Body of pancreas (tissue), 4 donors: ENCODE measurements around the gene APBA2. TPM values are rescaled to one million over a fixed set of nuclear protein-coding genes. Genes with fewer than 3 reads are reported as not detected.
A peak's percentile ranks its signal among the peaks of the same experiment; 100 is the strongest.

Source experiments
- ATAC-seq: fragments of 150-250 bp; one replicate; pipeline ENCODE4 v1.9.1; 2016
- DNase-seq, 4 donors: peaks; one replicate each; pipeline ENCODE4 v3.0.0-alpha.2; 2019
- H3K27ac ChIP-seq, 4 donors: fragments of 200-600 bp; sonication (generic); 1 replicate in 3 of 4; 2 replicates in 1 of 4; pipeline versions ENCODE4 v1.5.1 to v1.6.1; 2016 to 2019; ENCODE audit warnings: mild to moderate bottlenecking in 1 of 4, mixed read lengths in 1 of 4, moderate library complexity in 1 of 4
- H3K27me3 ChIP-seq, 2 donors: fragments of 200-600 bp; sonication (generic); one replicate each; pipeline ENCODE4 v1.6.0; 2016; ENCODE audit warnings: mild to moderate bottlenecking in 1 of 2
- H3K36me3 ChIP-seq, 2 donors: fragments of 200-600 bp; sonication (generic); replicated peaks in 1 of 2; 2 replicates each; pipeline ENCODE4 v1.5.1; 2016; ENCODE audit warnings: low read depth in 2 of 2; ENCODE audit not compliant: insufficient read depth in 1 of 2
- H3K4me1 ChIP-seq: fragments of 200-600 bp; sonication (generic); one replicate; pipeline ENCODE4 v1.6.0; 2016
- H3K4me3 ChIP-seq, 2 donors: fragments of 200-600 bp; sonication (generic); 1 replicate in 1 of 2; 2 replicates in 1 of 2; pipeline ENCODE4 v1.5.1; 2016 to 2019
- H3K9me3 ChIP-seq, 3 donors: fragments of 200-600 bp; sonication (generic); 1 replicate in 2 of 3; 2 replicates in 1 of 3; pipeline ENCODE4 v1.5.1; 2016
- CTCF ChIP-seq, 7 experiments: fragments of 450-650 bp in 4 of 7; fragments of 200-600 bp in 3 of 7; sonication (generic) in 3 of 7; IDR thresholded peaks; one replicate each; pipeline ENCODE4 v1.5.1; 2016 to 2019; ENCODE audit warnings: antibody characterized with exemption in 7 of 7
- POLR2A ChIP-seq, 3 donors: fragments of 450-650 bp; IDR thresholded peaks; one replicate each; pipeline ENCODE4 v1.6.1; 2016; ENCODE audit warnings: antibody characterized with exemption in 3 of 3, mild to moderate bottlenecking in 2 of 3
- WGBS, 2 donors: methylation state at CpG; one replicate each; pipeline ENCODE4 v1.1.5; 2017; 5-methylcytosine and 5-hydroxymethylcytosine counted together
- intact Hi-C: fragments of 100-400 bp; cut with DNase I; formaldehyde crosslinking; loops from one replicate; pipeline ENCODE4 v1.15.1; 2023
- total RNA-seq, 2 donors: library from RNA; depleted of rRNA; stranded (reverse); fragments of >200 nt; gene quantifications; one replicate each; pipeline ENCODE4 v1.1.0, GENCODE V29; 2016

APBA2 gene
- total RNA-seq, 2 donors from 2014 or later: 13.2 to 29.0 TPM

- TF ChIP-seq CTCF (IDR thresholded peaks at IDR 0.05) (no peak), POLR2A (IDR thresholded peaks at IDR 0.05) (no peak)
- DNase-seq (peak in 1 of 4 donors; percentile 11), ATAC-seq (no peak)
- no peaks in the 10 kb centered on the region for H3K4me1 ChIP-seq
- no peak overlapping the region for H3K27ac ChIP-seq
- no peaks in the 10 kb centered on the region for H3K36me3 ChIP-seq
- no peaks in the 10 kb centered on the region for H3K27me3 ChIP-seq
- WGBS, 2 donors: 91 to 92% methylated on average over 5 to 7 of the region's 13 CpGs
- H3K4me3 ChIP-seq: no peak overlapping the region
- H3K9me3 ChIP-seq: no peaks in the 10 kb centered on the region
- intact Hi-C loops: no loop called here
Measured at GRCh38 chr15:29098652-29099051, 212.9 kb downstream of the APBA2 start.

GRCh38 chr15:29099131-29099880 is 213.5 kb downstream of the APBA2 start:
- no peak overlapping the region for H3K27ac ChIP-seq
- H3K27me3 ChIP-seq: no peaks in the 10 kb centered on the region
- intact Hi-C loops: no loop called here
- no peaks in the 10 kb centered on the region for H3K36me3 ChIP-seq
- H3K4me3 ChIP-seq: no peak overlapping the region
- H3K9me3 ChIP-seq: no peaks in the 10 kb centered on the region
- WGBS, 2 donors: 83 to 91% methylated on average over 8 to 10 of the region's 10 CpGs
- DNase-seq (peak in 1 of 4 donors; percentile 5), ATAC-seq (no peak)
- no peak for TF ChIP-seq POLR2A (IDR thresholded peaks at IDR 0.05)
- TF ChIP-seq CTCF (IDR thresholded peaks at IDR 0.05): no peak
- no peaks in the 10 kb centered on the region for H3K4me1 ChIP-seq

DNA sequence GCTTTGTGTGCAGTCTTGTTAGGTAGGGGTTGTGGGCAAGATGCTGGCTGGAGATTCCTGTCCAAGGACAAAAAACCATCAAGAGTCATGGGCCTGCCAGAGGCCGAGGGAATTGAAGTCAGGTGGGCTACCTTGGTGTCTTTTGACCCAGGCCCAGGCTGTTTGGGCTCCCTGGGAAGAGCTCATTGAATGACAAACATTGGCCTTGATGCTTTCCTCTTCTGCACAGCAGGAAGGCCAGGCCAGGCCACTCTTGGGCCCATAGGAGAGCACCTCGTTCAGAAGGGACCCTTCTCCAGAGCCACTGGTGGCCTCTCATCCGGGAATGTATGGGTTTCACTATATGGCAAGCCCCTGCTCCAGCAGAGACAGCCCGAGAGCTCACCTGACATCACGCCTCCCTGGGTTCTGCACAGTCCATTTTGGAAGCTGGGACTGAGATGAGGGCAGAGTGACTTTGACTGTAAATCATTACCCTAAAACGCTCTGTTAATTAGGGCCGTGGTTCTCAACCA is 214.8 kb downstream of the APBA2 start:
- intact Hi-C loops: no loop called here
- Histone ChIP-seq H3K4me3 (no peak overlapping the region), H3K27ac (no peak overlapping the region), H3K9me3 (no peaks in the 10 kb centered on the region), H3K4me1 (no peaks in the 10 kb centered on the region), H3K36me3 (no peaks in the 10 kb centered on the region), H3K27me3 (no peaks in the 10 kb centered on the region)
- WGBS, 2 donors: 62 to 84% methylated on average over 7 of the region's 7 CpGs
- TF ChIP-seq POLR2A (IDR thresholded peaks at IDR 0.05): no peak
- TF ChIP-seq CTCF (IDR thresholded peaks at IDR 0.05): no peak
- ATAC-seq (no peak), DNase-seq (no peak)

DNA sequence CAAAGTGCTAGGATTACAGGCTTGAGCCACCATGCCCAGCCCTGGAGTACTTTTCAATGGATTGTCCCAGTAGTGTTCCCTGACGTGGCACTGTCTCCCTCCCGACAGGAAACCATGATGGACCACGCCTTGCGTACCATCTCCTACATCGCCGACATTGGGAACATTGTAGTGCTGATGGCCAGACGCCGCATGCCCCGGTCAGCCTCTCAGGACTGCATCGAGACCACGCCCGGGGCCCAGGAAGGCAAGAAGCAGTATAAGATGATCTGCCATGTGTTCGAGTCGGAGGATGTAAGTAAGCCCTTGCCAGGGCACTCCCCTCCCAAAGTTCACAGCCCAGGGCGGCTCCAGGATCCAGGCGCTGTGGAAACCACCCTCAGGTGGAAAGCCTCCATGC is 215.7 kb downstream of the APBA2 start:
- no peaks in the 10 kb centered on the region for H3K36me3 ChIP-seq
- TF ChIP-seq CTCF (IDR thresholded peaks at IDR 0.05) (no peak), POLR2A (IDR thresholded peaks at IDR 0.05) (no peak)
- intact Hi-C loops: no loop called here
- no peak overlapping the region for H3K4me3 ChIP-seq
- H3K27ac ChIP-seq: no peak overlapping the region
- ATAC-seq (no peak), DNase-seq (no peak)
- no peaks in the 10 kb centered on the region for H3K4me1 ChIP-seq
- H3K9me3 ChIP-seq: no peaks in the 10 kb centered on the region
- 94% methylated on average over 9 to 16 of the region's 16 CpGs for WGBS, 2 donors
- no peaks in the 10 kb centered on the region for H3K27me3 ChIP-seq
